ENCODE results near the gene SLC11A2. TPM values are rescaled to one million over a fixed set of nuclear protein-coding genes. Genes with fewer than 3 reads are reported as not detected.
A peak's percentile ranks its signal among the peaks of the same experiment; 100 is the strongest.

The SLC11A2 gene
- 56.6 and 62.9 TPM in 2 replicates for total RNA-seq

GRCh38 chr12:51025836-51026638 lies at the start of gene SLC11A2:
Gene SLC11A2, minus strand, starts transcription at chr12:51026384. Its CDS starts 15,656 bp downstream, at chr12:51010728.
- DNase-seq (ENCODE audit: low spot score): peak; percentile 89
- Mint-ChIP-seq H3K4me3 (ENCODE audit: low read depth) (peak within 1 kb of the TSS; percentile 98), H3K4me1 (ENCODE audit: low read depth) (peaks cover 44% of the 10 kb centered on the region), H3K36me3 (ENCODE audit: low read depth) (peaks cover 15% of the 10 kb centered on the region), H3K27me3 (ENCODE audit: low read depth) (peaks cover 7% of the 10 kb centered on the region), H3K9me3 (no peaks in the 10 kb centered on the region), H3K27ac (peak within 1 kb of the TSS; percentile 100)
- intact Hi-C loops (cut with micrococcal nuclease): loop anchor here (1.0 to 10.0 kb wide), 6 partner anchors 22 to 521 kb away; partner anchors contain the start of genes CSRNP2, DIP2B and LETMD1

GRCh38 chr12:51075390-51075789 lies 49.2 kb upstream of the SLC11A2 start:
- Mint-ChIP-seq H3K4me1 (ENCODE audit: low read depth) (peaks cover 32% of the 10 kb centered on the region), H3K27ac (no peak overlapping the region), H3K4me3 (ENCODE audit: low read depth) (no peak overlapping the region), H3K9me3 (no peaks in the 10 kb centered on the region), H3K27me3 (ENCODE audit: low read depth) (no peaks in the 10 kb centered on the region), H3K36me3 (ENCODE audit: low read depth) (peaks cover 37% of the 10 kb centered on the region)
- no peak for DNase-seq (ENCODE audit: low spot score)
- intact Hi-C loops (cut with micrococcal nuclease): no loop called here

GRCh38 chr12:51071663-51072062 lies 45.5 kb upstream of the SLC11A2 start:
- no peaks in the 10 kb centered on the region for H3K9me3 Mint-ChIP-seq
- DNase-seq (ENCODE audit: low spot score): no peak
- H3K4me1 Mint-ChIP-seq (ENCODE audit: low read depth): peaks cover 16% of the 10 kb centered on the region
- H3K27ac Mint-ChIP-seq: no peak overlapping the region
- no peaks in the 10 kb centered on the region for H3K27me3 Mint-ChIP-seq (ENCODE audit: low read depth)
- no peak overlapping the region for H3K4me3 Mint-ChIP-seq (ENCODE audit: low read depth)
- H3K36me3 Mint-ChIP-seq (ENCODE audit: low read depth): peaks cover 44% of the 10 kb centered on the region
- intact Hi-C loops (cut with micrococcal nuclease): no loop called here

- Mint-ChIP-seq H3K4me1 (ENCODE audit: low read depth) (peaks cover 5% of the 10 kb centered on the region), H3K27ac (no peak overlapping the region), H3K9me3 (no peaks in the 10 kb centered on the region), H3K27me3 (ENCODE audit: low read depth) (no peaks in the 10 kb centered on the region), H3K36me3 (ENCODE audit: low read depth) (peaks cover 54% of the 10 kb centered on the region), H3K4me3 (ENCODE audit: low read depth) (no peak overlapping the region)
- intact Hi-C loops (cut with micrococcal nuclease): no loop called here
- DNase-seq (ENCODE audit: low spot score): no peak
Measured at GRCh38 chr12:51070004-51070403, 43.8 kb upstream of the SLC11A2 start.

DNA sequence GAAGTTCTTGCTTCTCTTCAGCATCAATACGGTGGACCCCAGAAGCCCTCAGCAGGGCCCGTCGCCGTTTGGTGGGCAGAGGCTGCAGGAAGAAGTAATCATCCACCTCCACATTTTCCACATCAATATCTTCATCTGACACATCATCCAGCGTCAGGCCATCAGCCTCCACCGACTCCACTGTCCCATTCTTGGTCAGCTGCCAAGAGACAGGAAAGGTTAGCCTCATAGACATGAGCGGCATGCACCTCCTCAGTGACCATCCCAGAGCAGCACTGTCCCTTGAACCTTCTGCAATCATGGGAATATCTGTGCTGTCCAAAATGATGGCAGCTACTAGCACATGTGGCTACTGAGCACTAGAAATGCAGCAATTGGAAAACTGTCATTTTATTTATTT lies 41.6 kb upstream of the SLC11A2 start:
- H3K36me3 Mint-ChIP-seq (ENCODE audit: low read depth): peaks cover 58% of the 10 kb centered on the region
- no peak overlapping the region for H3K4me3 Mint-ChIP-seq (ENCODE audit: low read depth)
- peaks cover 3% of the 10 kb centered on the region for H3K4me1 Mint-ChIP-seq (ENCODE audit: low read depth)
- no peak for DNase-seq (ENCODE audit: low spot score)
- H3K27me3 Mint-ChIP-seq (ENCODE audit: low read depth): no peaks in the 10 kb centered on the region
- intact Hi-C loops (cut with micrococcal nuclease): no loop called here
- H3K9me3 Mint-ChIP-seq: no peaks in the 10 kb centered on the region
- no peak overlapping the region for H3K27ac Mint-ChIP-seq

- Mint-ChIP-seq H3K36me3 (ENCODE audit: low read depth) (peaks cover 63% of the 10 kb centered on the region), H3K27ac (no peak overlapping the region), H3K9me3 (no peaks in the 10 kb centered on the region), H3K4me1 (ENCODE audit: low read depth) (peaks cover 3% of the 10 kb centered on the region), H3K27me3 (ENCODE audit: low read depth) (no peaks in the 10 kb centered on the region), H3K4me3 (ENCODE audit: low read depth) (no peak overlapping the region)
- intact Hi-C loops (cut with micrococcal nuclease): no loop called here
- DNase-seq (ENCODE audit: low spot score): no peak
Measured at GRCh38 chr12:51067229-51067628, 41.0 kb upstream of the SLC11A2 start.

DNA sequence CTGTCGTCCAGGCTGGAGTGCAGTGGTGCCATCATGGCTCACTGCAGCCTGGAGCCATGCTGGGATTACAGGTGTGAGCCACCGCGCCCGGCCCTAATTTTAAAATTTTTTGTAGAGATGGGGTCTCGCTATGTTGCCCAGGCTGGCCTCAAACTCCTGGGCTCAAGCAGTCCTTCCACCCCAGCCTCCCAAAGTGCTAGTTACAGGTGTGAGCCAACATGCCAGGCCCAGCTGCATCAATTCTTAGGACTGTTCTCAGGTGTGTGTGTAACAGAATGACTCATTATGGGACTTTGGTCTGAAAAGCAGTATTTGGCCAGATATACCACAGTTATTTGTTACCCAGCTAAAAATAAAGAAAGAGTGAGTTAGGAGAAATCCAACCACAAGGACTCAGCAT lies 39.3 kb upstream of the SLC11A2 start:
- no peak overlapping the region for H3K4me3 Mint-ChIP-seq (ENCODE audit: low read depth)
- intact Hi-C loops (cut with micrococcal nuclease): no loop called here
- peaks cover 70% of the 10 kb centered on the region for H3K36me3 Mint-ChIP-seq (ENCODE audit: low read depth)

GRCh38 chr12:51062631-51063397 lies 36.6 kb upstream of the SLC11A2 start:
- Mint-ChIP-seq H3K27ac (no peak overlapping the region), H3K36me3 (ENCODE audit: low read depth) (peaks cover 77% of the 10 kb centered on the region), H3K27me3 (ENCODE audit: low read depth) (no peaks in the 10 kb centered on the region), H3K4me1 (ENCODE audit: low read depth) (peaks cover 1% of the 10 kb centered on the region), H3K9me3 (no peaks in the 10 kb centered on the region), H3K4me3 (ENCODE audit: low read depth) (no peak overlapping the region)
- intact Hi-C loops (cut with micrococcal nuclease): no loop called here
- no peak for DNase-seq (ENCODE audit: low spot score)

More for the DNA sequence above, 39.3 kb upstream of the SLC11A2 start:
- Mint-ChIP-seq H3K9me3 (no peaks in the 10 kb centered on the region), H3K27me3 (ENCODE audit: low read depth) (no peaks in the 10 kb centered on the region), H3K4me1 (ENCODE audit: low read depth) (peaks cover 3% of the 10 kb centered on the region), H3K27ac (no peak overlapping the region)
- DNase-seq (ENCODE audit: low spot score): no peak

DNA sequence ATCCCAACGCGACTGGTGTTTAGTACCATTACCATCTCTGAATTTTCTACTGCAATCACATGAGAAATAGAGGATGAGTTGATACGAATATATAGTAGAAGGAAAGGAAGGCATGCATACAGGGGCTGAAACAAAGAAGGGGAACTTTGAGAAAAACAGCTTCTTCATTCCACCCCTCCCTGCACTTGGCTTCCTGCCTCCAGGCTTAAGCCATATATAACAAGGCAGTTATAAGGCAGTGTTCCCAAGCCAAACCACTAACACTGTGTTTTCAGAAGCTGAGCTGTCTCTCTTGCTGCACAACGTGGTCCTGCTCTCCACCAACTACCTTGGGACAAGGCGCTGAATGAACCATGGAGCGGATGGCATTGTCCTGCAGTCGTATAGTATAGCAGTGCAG lies 32.9 kb upstream of the SLC11A2 start:
- H3K27me3 Mint-ChIP-seq (ENCODE audit: low read depth): no peaks in the 10 kb centered on the region
- no peak overlapping the region for H3K4me3 Mint-ChIP-seq (ENCODE audit: low read depth)
- intact Hi-C loops (cut with micrococcal nuclease): no loop called here
- no peaks in the 10 kb centered on the region for H3K9me3 Mint-ChIP-seq
- DNase-seq (ENCODE audit: low spot score): no peak
- H3K27ac Mint-ChIP-seq: no peak overlapping the region
- peaks cover 75% of the 10 kb centered on the region for H3K36me3 Mint-ChIP-seq (ENCODE audit: low read depth)
- H3K4me1 Mint-ChIP-seq (ENCODE audit: low read depth): peaks cover under 1% of the 10 kb centered on the region

DNA sequence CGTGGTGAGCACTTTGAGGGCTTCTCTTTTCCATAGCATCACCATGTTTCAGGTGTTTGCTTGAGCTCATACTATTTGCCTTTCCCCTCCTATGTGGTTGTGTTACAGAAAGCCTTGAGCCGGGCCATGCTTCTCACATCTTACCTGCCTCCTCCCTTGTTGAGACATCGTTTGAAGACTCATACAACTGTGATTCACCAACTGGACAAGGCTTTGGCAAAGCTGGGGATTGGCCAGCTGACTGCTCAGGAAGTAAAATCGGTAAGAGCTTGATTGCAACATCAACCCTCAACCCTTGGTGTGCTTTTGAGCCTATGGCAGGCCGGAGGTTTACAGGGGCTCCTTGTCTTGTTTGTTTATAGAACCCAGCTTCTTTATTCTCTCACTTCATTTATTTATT lies 30.1 kb upstream of the SLC11A2 start:
- H3K9me3 Mint-ChIP-seq: no peaks in the 10 kb centered on the region
- H3K27ac Mint-ChIP-seq: no peak overlapping the region
- DNase-seq (ENCODE audit: low spot score): no peak
- no peaks in the 10 kb centered on the region for H3K27me3 Mint-ChIP-seq (ENCODE audit: low read depth)
- H3K4me1 Mint-ChIP-seq (ENCODE audit: low read depth): peaks cover 9% of the 10 kb centered on the region
- intact Hi-C loops (cut with micrococcal nuclease): no loop called here
- H3K4me3 Mint-ChIP-seq (ENCODE audit: low read depth): no peak overlapping the region
- peaks cover 74% of the 10 kb centered on the region for H3K36me3 Mint-ChIP-seq (ENCODE audit: low read depth)

- peaks cover 9% of the 10 kb centered on the region for H3K4me1 Mint-ChIP-seq (ENCODE audit: low read depth)
- H3K27ac Mint-ChIP-seq: no peak overlapping the region
- no peak for DNase-seq (ENCODE audit: low spot score)
- intact Hi-C loops (cut with micrococcal nuclease): no loop called here
- no peaks in the 10 kb centered on the region for H3K9me3 Mint-ChIP-seq
- H3K36me3 Mint-ChIP-seq (ENCODE audit: low read depth): peaks cover 65% of the 10 kb centered on the region
- H3K27me3 Mint-ChIP-seq (ENCODE audit: low read depth): no peaks in the 10 kb centered on the region
- H3K4me3 Mint-ChIP-seq (ENCODE audit: low read depth): no peak overlapping the region
Measured at GRCh38 chr12:51055060-51055459, 28.9 kb upstream of the SLC11A2 start.

GRCh38 chr12:51051787-51052186 lies 25.6 kb upstream of the SLC11A2 start:
- H3K9me3 Mint-ChIP-seq: no peaks in the 10 kb centered on the region
- peaks cover 24% of the 10 kb centered on the region for H3K4me1 Mint-ChIP-seq (ENCODE audit: low read depth)
- peak overlapping the region; percentile 9 for H3K4me3 Mint-ChIP-seq (ENCODE audit: low read depth)
- H3K27me3 Mint-ChIP-seq (ENCODE audit: low read depth): no peaks in the 10 kb centered on the region
- no peak for DNase-seq (ENCODE audit: low spot score)
- peak overlapping the region; percentile 7 for H3K27ac Mint-ChIP-seq
- intact Hi-C loops (cut with micrococcal nuclease): no loop called here
- H3K36me3 Mint-ChIP-seq (ENCODE audit: low read depth): peaks cover 47% of the 10 kb centered on the region

GRCh38 chr12:51049525-51049924 lies 23.3 kb upstream of the SLC11A2 start:
- Mint-ChIP-seq H3K4me3 (ENCODE audit: low read depth) (peak overlapping the region; percentile 92), H3K4me1 (ENCODE audit: low read depth) (peaks cover 24% of the 10 kb centered on the region), H3K27ac (no peak overlapping the region), H3K36me3 (ENCODE audit: low read depth) (peaks cover 36% of the 10 kb centered on the region), H3K27me3 (ENCODE audit: low read depth) (no peaks in the 10 kb centered on the region), H3K9me3 (no peaks in the 10 kb centered on the region)
- intact Hi-C loops (cut with micrococcal nuclease): no loop called here
- DNase-seq (ENCODE audit: low spot score): no peak
